H1 (cell line): ENCODE data around the gene OPHN1. TPM values are rescaled to one million over a fixed set of nuclear protein-coding genes. Genes with fewer than 3 reads are reported as not detected.

Experiments
- CHD7 ChIP-seq: fragments of 300-600 bp; sonication (generic); IDR thresholded peaks from 2 replicates; pipeline ENCODE4 v1.7.1; 2012; ENCODE audit warnings: low read length, moderate library complexity, mild to moderate bottlenecking, inconsistent platforms; ENCODE audit not compliant: insufficient replicate concordance
- GTF2F1 ChIP-seq: IDR thresholded peaks from 2 replicates; pipeline ENCODE4 v1.6.1; 2012; ENCODE audit warnings: low read depth, low read length, improper control_type of control experiment, borderline replicate concordance
- RAD21 ChIP-seq, 2 experiments: IDR thresholded peaks in 1 of 2; conservative IDR thresholded peaks in 1 of 2; 2 replicates each; pipeline ENCODE4 v1.6.1; 2011; ENCODE audit warnings: low read depth in 2 of 2, low read length in 2 of 2, improper control_type of control experiment in 1 of 2, inconsistent platforms in 1 of 2, mild to moderate bottlenecking in 1 of 2, moderate library complexity in 1 of 2
- polyA plus RNA-seq, 7 experiments: library from polyadenylated mRNA; depleted of rRNA in 3 of 7; stranded (reverse) in 5 of 7; unstranded in 2 of 7; fragments of >200 nt in 5 of 7; fragments of 200-250 nt in 2 of 7; gene quantifications; 1 replicate in 5 of 7; 2 replicates in 1 of 7; 4 replicates in 1 of 7; pipeline versions ENCODE4 v1.2.1 to v1.2.3, GENCODE V29; 2011 to 2013; ENCODE audit warnings: missing spikeins in 2 of 7, mixed read lengths in 2 of 7
- total RNA-seq: library from RNA; stranded (reverse); fragmentation: NEBNext Ultra II Directional; extraction: Animal tissue kit (Norgen Biotek cat#: 25700); gene quantifications from 2 replicates; pipeline ENCODE4 v1.2.1, GENCODE V29; 2021

The OPHN1 gene
- total and polyA plus RNA-seq, 2 of the 8 experiments (the other 6 are each of a cell fraction or from before 2014, with no cell fraction given) = 1.2 to 3.5 TPM

DNA sequence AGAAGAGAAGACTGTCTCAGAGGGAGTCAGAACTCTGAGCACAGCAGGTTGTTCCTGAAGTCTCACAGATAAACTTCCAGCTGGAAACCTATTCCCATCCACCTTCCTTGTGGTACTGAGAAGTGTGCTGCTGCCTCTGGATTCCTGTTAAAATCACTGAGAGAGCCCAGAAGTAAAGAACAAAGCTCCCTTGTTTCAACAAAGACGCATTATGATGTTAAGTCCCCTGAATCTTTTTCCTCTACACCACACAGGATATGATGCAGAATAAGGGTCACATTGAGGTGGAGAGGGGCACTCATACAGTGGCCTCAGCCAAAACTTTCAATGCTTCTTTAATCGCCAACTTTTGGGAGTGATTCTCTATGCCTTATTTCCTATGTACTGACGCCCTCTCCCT is 321.0 kb downstream of the OPHN1 start (continued):
- no peak for TF ChIP-seq GTF2F1
- no peak for TF ChIP-seq CHD7
- no peak for TF ChIP-seq RAD21 (IDR thresholded peaks at IDR 0.05 in 1 of 2, conservative IDR thresholded peaks at IDR 0.05 in 1 of 2; ENCODE audit: low read depth in 2 of 2, low read length in 2 of 2)
